SIG-M5 (cell line): ENCODE data around the gene FHOD3.
"Not testable (repeated sequence)": the region's sequence is repeated elsewhere in the genome, so short reads cannot be mapped to it uniquely, and the experiment has no call there.

Experiments used
- DNase-seq: peaks from one replicate; lab custom pipeline; 2025; lab: John Stamatoyannopoulos, UW

The FHOD3 gene

DNA sequence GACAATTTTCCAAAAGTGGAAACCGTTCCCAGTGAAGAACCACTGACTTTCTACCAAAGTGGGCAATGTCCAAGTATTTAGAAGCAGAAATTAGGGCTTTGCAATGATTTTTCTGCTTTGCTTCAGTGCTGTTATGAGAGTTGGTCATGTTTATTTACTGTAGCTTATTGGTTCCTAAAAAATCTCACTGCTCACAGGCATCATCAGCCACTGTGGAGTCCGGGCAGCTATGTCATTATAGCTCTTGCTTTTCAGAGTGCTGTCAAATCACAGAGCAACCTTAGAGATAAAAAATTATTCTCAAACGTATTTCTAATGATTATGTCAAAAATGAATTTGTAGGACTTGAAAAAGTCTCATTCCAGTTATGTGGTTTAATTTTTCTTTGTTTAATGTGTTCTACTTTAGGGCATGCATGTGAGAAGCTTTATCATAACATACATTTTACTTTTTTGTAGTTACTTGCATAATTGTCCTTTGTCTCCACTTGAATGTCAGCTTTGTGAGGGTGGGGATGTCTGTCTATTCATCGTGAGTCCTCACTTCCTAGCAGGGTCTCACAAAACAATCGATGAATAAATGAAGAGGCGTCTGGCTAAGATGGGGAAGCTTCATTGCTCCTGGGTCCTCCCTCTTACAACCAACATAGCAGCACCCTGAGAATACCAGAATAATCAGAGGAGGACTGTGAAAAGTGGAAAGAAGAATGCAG, 413.7 kb downstream of the FHOD3 start:
- DNase-seq: no peak

DNA sequence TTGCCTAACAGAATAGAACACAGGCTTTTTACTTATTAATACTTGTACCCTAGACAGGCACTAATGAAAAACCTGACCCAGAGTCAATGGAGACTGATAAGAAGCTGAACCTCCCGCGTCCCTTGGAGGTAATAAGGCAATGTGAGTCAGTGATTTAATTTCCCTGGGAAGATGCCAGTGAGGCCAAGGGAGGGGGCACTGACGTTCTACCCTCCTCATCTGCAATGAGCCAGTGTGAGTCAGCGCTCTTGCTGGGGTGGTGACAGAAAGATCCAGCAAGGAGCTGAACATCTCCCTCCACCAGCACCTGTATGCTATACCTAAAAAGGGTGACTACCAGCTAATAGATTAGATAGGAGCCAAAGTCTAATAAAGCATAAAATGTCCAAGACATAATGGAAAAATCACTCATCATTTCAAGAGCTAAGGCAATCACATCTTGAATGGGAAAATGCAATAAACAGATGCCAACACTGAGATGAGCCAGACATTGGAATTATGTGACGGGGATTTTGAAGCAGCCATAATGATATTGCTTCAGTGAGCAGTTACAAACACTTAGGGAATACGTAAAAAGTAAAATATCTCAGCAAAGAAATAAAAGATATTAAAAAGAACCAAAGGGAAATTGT, 414.4 kb downstream of the FHOD3 start:
- DNase-seq: no peak

DNA sequence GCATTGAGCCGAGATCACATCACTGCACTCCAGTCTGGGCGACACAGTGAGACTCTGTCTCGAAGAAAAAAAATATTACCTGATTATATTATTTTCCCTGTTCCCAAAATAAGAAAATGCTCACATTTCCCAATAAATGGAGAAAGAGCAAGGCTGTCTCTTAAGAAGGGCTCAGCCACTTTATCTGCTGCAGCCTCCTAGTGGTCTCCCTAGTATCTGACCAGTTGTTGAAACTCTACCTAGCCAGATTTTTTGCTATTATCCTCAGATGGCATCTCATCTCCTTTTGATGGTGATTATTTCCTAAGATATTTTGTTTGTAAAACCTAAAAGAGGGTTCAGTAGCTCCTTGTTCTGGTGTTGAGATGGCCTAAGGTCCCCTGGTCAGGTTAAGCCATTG, 417.0 kb downstream of the FHOD3 start:
- DNase-seq: no peak

GRCh38 chr18:36717422-36718110, 420.1 kb downstream of the FHOD3 start:
- no peak for DNase-seq

DNA sequence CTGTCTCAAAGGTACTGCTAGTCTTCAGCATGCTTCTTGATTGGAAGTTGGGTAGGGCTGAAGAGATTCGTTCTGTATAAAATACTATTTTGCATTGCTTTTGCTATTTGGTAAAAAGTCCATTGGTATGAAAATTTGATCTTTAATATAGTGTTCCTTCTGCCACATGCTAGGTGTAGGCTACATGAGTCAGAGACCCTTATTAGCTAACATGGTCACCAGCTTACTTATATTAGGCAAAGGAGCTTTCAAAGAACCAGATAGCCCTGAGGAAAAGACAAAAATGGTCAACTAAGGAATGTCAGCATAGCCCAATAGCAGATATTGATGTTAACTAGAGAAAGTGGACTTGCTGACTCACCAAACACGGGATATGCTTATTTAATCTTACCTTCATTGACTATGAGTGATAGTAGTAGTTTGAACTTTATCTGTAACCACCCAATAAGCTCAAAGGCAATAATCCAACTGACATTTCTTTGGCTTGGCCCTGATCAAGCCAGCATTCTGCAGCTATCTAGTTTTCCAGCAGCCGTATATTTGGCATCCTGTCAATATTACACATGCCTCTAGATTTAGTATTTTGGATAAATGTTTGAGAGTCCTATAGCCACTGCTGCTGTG, 421.3 kb downstream of the FHOD3 start:
- DNase-seq: no peak

DNA sequence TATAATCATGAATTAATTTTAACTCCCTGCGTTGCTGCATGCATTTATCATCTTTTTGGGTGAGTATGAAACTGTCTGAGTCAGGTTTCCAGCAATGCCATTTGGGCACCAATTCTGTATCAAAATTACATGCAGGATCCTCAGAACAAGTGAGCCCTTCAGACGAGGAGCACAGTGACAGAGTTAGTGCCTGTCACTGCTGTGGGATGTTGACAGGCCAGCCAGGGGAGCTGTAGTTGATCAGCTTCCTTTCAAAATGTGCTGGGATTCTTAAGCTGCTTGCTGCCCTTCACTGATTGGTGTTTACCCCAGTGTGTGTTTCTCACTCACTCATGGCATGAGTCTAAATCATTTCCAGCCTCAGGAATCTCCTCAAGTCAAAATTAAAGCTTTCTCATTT, 422.1 kb downstream of the FHOD3 start:
- no peak for DNase-seq

DNA sequence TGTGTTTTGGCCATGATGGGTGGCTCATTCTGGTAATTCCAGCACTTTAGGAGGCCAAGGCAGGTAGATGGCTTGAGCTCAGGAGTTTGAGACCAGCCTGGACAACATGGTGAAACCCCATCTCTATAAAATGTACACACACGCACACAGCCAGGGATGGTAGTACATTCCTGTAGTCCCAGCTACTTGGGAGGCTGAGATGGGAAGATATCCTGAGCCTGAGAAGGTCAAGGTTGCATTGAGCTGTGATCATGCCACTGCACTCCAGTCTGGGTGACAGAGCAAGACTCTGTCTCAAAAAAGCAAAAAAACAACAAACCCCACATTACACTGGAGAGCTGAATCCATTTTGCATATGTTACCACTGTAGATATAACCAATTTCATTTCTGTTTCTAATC, 423.8 kb downstream of the FHOD3 start:
- DNase-seq: not testable (repeated sequence)

DNA sequence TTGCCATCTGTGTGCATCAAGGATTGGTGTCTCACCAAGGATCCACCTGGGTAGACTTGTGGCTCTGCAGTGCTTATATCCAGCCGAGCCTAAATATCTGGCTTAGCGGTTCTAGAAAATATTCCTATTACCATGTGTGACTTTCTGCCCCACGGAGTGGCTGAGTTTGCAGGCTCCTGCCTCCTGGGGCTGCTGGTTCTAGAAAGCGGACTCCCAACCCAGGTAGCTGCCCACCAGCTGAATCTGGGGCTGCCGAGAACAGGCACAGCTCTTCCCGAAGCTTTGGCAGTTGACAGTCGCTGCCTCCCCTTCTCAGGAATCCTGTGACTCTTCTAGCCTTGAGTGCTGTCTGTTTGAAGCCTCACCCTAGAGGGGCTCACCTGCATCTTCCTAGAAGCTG, 426.7 kb downstream of the FHOD3 start:
- DNase-seq: no peak

GRCh38 chr18:36724591-36725001, 427.1 kb downstream of the FHOD3 start:
- no peak for DNase-seq

GRCh38 chr18:36728345-36728744, 430.8 kb downstream of the FHOD3 start:
- DNase-seq: no peak

DNA sequence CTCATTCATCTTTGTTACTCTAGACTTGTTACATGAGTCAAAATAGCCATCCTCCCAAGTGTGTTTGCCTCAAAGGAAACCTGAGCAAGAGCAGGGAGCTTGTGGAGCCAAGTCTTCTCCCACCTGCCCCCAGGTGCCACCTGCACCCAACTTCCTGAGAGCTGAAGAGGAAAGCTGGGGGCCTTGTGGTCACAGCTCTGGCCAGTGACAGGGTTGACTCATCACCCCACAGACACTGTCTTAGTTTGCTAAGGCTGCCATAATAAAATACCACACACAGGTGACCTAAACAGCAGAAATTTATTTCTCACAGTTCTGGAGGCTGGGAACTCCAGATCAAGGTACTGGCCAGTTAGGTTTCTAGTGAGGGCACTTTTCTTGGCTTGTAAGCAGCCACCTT, 431.7 kb downstream of the FHOD3 start:
- DNase-seq: no peak

- no peak for DNase-seq
Observed at GRCh38 chr18:36732264-36732663, 434.8 kb downstream of the FHOD3 start.

- no peak for DNase-seq
Observed at GRCh38 chr18:36733150-36733549, 435.6 kb downstream of the FHOD3 start.

- no peak for DNase-seq
Observed at GRCh38 chr18:36734596-36734995, 437.1 kb downstream of the FHOD3 start.

DNA sequence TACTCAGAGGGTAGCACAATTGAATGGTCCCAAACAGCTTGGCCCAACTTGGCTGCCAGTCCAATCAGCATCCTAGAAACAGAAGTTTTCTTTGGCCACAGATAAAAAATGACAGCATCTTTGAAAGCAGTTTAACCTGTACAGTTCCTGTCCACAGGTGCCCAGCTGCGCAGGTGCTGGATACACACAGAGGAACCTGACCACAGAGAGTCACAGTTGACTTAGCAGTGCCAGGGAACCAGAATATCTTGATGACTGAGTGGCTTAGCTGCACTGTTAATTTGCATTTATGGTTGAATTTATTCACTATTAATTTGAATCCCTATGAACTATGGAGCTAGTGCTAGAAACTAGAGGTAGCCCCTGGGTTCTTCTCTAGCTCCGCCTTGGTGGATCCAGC, 437.6 kb downstream of the FHOD3 start:
- no peak for DNase-seq

DNA sequence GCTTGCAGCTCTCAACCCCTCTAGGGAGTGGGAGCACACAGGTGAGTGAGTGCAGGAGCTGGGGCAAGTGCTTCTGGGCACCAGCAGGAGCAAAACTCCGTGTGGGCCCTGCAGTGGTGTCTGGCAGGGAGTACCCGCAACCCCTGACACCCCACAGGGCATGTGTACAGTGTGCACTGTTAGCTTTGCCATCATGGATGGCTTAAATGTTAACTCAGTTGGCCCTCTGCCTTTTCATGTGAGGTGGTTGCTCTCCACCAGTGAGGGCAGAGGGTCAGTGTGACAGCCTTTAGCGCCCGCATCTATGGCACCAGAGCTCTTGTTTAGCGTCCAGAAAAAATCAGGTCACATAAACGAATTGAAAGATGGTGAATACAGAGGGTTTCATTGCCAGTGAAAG, 438.6 kb downstream of the FHOD3 start:
- DNase-seq: no peak

DNA sequence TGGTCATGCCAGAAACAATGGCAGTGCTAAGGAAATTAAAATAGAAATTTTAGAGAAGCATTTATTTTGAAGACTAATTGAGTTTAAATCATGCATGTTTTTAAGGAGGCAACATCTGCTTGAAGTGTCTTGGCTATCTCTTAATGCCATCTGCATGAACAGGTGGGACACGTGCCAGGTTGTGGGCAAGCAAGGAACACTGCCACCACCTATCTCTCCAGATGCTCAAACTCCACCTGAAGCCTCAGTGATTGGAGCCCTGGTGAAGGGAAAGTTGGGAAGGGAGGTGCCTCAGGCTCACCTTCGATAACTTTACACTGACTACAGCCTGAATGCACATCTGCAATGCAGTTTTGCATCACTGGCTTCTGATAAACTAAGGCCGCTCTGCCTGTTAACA, 439.8 kb downstream of the FHOD3 start:
- no peak for DNase-seq

DNA sequence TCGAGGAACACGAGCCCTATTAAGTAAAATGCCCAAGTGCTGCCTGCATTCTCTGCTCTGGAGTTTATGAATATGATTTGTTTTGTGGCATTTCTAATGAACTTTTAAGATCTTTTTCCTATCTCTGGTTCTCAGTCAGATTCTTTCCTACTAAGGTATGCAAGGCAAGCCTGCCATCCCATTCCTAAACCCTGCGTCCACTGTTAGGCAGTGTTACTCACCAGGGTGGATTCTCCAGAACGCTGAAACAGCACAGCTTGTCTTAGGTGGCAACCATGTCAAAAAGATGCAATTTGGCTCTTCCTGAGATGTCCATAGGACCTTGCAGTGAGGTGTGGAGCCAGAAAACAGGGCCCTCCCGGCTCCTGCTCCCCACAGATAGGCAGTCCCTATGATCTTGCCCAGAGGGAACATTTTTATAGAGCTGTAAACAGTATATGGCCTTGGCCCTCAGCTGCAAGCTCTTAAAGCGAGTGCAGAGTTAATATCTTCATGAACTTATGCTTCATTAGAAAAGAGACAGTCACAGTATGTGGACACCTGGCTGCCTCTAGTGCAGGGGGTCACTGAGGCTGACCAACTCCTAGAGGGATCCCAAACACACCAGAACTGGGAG, 446.9 kb downstream of the FHOD3 start:
- no peak for DNase-seq

DNA sequence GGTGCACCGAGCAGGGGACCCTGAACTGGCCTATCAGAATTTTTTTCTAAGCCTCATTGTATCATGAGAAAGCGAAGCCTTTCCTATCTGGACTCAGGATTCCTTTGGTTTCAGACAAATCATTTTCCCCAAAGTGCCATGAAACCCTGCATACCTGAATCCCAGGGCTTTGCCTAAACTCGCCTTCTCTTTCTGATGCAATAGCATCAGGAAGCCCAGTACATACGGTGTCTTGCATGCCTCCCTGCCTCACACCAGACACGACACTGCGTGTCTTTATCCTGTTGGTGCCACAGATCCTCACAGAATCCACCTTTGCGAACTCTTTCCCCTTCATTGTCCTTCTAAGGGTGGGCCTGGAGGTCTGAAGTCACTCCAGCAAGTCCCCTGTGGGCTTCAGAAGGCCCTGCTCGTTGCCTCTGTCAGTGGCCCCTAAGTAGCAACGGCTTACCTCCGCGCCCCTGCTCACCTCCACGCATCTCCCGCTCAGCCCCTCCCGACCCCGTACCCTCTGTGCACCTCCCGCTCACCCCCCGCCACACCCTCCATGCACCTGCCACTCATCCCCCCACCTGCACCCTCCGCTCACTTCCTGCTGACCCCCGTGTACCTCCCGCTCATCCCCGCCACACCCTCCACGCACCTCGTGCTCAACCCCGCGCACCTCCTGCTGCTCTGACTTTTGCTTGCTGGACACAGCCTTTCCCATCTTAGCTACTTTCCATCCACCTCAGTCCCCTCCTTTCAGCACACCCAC, 447.9 kb downstream of the FHOD3 start:
- DNase-seq: no peak

DNA sequence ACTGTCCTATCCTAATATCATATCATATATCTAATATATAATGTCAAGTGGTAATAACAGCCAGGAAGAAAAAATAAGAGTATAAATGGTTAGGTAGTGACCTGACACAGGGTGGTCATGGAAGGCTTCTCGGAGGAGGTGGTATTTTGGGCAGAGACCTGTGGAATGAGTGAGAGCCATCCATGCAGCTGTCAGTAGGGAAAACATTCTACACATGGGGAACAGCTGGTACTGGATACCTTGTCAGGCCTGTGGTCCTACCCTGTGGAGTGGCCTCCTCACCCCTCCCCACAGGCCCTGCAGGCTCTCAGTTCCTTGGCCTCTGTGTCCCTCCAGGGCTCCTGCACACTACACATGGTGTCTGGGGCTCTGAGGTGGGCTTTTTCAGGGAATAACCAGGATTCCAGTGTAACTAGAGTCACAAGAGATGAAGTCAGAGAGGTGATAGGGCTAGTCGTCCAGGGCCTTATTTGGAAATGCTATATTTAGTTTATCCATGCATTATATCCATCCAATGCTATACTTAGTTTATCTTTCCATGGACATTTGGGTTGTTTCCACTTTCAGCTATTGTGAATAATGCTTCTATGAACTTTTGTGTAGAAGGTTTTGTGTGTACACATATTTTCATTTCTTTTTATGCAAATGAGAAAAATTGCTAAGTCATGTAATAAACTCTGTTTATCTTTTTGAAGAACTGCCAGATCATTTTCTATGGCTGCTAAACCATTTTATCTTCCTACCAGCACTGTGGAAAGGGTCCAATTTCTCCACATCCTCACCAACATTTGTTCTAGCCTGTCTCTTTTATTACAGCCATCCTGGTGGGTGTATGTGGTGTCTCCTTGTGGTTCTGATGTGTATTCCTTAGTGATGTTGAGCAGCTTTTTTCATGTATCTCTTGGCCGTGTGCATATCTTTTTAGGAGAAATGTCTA, 455.7 kb downstream of the FHOD3 start:
- DNase-seq: no peak

GRCh38 chr18:36756242-36756641, 458.7 kb downstream of the FHOD3 start:
- DNase-seq: no peak
